ENCODE measurements around the gene KIF5A.

The KIF5A gene

GRCh38 chr12:57611827-57612710 lies 62.2 kb downstream of the KIF5A start:
- Histone ChIP-seq H3K4me2 (ENCODE audit: low read length) (peak overlapping the region; percentile 88), H3K9me3 (ENCODE audit: insufficient read depth, low read length) (no peaks in the 10 kb centered on the region), H3K4me3 (ENCODE audit: low read length) (peak overlapping the region; percentile 95), H3K27ac (ENCODE audit: low read length) (no peak overlapping the region), H3K79me2 (ENCODE audit: low read length) (no peaks in the 10 kb centered on the region), H3K4me1 (ENCODE audit: low read length) (peaks cover 28% of the 10 kb centered on the region), H2AFZ (ENCODE audit: low read depth, low read length) (no peak overlapping the region), H3K9ac (ENCODE audit: low read length) (peak overlapping the region; percentile 87), H4K20me1 (ENCODE audit: insufficient read depth, low read length) (no peaks in the 10 kb centered on the region), H3K36me3 (replicated peaks; ENCODE audit: low read depth, low read length) (peaks cover 8% of the 10 kb centered on the region), H3K27me3 (ENCODE audit: low read depth, low read length) (no peaks in the 10 kb centered on the region)
- TF ChIP-seq CTCF (IDR thresholded peaks at IDR 0.05; ENCODE audit: low read depth, low read length) = no peak
- TF ChIP-seq EZH2phosphoT487 (IDR thresholded peaks at IDR 0.05; ENCODE audit: low read depth) = no peak

GRCh38 chr12:57612711-57613426 lies 63.0 kb downstream of the KIF5A start:
- TF ChIP-seq EZH2phosphoT487 (IDR thresholded peaks at IDR 0.05; ENCODE audit: low read depth) (no peak), CTCF (IDR thresholded peaks at IDR 0.05; ENCODE audit: low read depth, low read length) (no peak)
- no peak overlapping the region for H3K4me2 ChIP-seq (ENCODE audit: low read length)
- no peak overlapping the region for H2AFZ ChIP-seq (ENCODE audit: low read depth, low read length)
- H3K4me3 ChIP-seq (ENCODE audit: low read length) = no peak overlapping the region
- H3K4me1 ChIP-seq (ENCODE audit: low read length) = peaks cover 28% of the 10 kb centered on the region
- no peaks in the 10 kb centered on the region for H3K27me3 ChIP-seq (ENCODE audit: low read depth, low read length)
- no peaks in the 10 kb centered on the region for H3K79me2 ChIP-seq (ENCODE audit: low read length)
- no peaks in the 10 kb centered on the region for H3K9me3 ChIP-seq (ENCODE audit: insufficient read depth, low read length)
- peaks cover 8% of the 10 kb centered on the region for H3K36me3 ChIP-seq (replicated peaks; ENCODE audit: low read depth, low read length)
- no peaks in the 10 kb centered on the region for H4K20me1 ChIP-seq (ENCODE audit: insufficient read depth, low read length)
- H3K9ac ChIP-seq (ENCODE audit: low read length) = no peak overlapping the region
- no peak overlapping the region for H3K27ac ChIP-seq (ENCODE audit: low read length)

- Histone ChIP-seq H3K9ac (ENCODE audit: low read length) (no peak overlapping the region), H3K36me3 (replicated peaks; ENCODE audit: low read depth, low read length) (peaks cover 8% of the 10 kb centered on the region), H3K9me3 (ENCODE audit: insufficient read depth, low read length) (no peaks in the 10 kb centered on the region), H3K4me1 (ENCODE audit: low read length) (peaks cover 28% of the 10 kb centered on the region), H4K20me1 (ENCODE audit: insufficient read depth, low read length) (no peaks in the 10 kb centered on the region), H3K4me2 (ENCODE audit: low read length) (peak overlapping the region; percentile 56), H3K4me3 (ENCODE audit: low read length) (peak overlapping the region; percentile 26), H3K27ac (ENCODE audit: low read length) (no peak overlapping the region), H3K79me2 (ENCODE audit: low read length) (no peaks in the 10 kb centered on the region), H3K27me3 (ENCODE audit: low read depth, low read length) (no peaks in the 10 kb centered on the region), H2AFZ (ENCODE audit: low read depth, low read length) (no peak overlapping the region)
- no peak for TF ChIP-seq CTCF (IDR thresholded peaks at IDR 0.05; ENCODE audit: low read depth, low read length)
- no peak for TF ChIP-seq EZH2phosphoT487 (IDR thresholded peaks at IDR 0.05; ENCODE audit: low read depth)
Measured at GRCh38 chr12:57613427-57614109, 63.7 kb downstream of the KIF5A start.

Data from OCI-LY3 (cell line).